Muscle layer of duodenum (tissue), 2 donors: Measurements from ENCODE around the gene PLXNA4.

ENCODE experiments used
- H3K27ac ChIP-seq: one replicate; pipeline ENCODE4 v1.7.0; 2013; ENCODE audit warnings: mild to moderate bottlenecking, low read length
- H3K27me3 ChIP-seq: one replicate; pipeline ENCODE4 v1.7.0; 2013; ENCODE audit warnings: low read depth, mild to moderate bottlenecking, control low read depth, low read length
- H3K36me3 ChIP-seq, 2 donors: one replicate each; pipeline ENCODE4 v1.7.0; 2013; ENCODE audit warnings: low read length in 2 of 2, control low read depth in 1 of 2, mild to moderate bottlenecking in 1 of 2; ENCODE audit not compliant: insufficient read depth in 2 of 2, control insufficient read depth in 1 of 2
- H3K4me1 ChIP-seq, 2 donors: one replicate each; pipeline ENCODE4 v1.7.0; 2013; ENCODE audit warnings: low read length in 2 of 2, mild to moderate bottlenecking in 2 of 2, control low read depth in 1 of 2, moderate library complexity in 1 of 2; ENCODE audit not compliant: insufficient read depth in 2 of 2, control insufficient read depth in 1 of 2
- H3K4me3 ChIP-seq, 2 donors: one replicate each; pipeline ENCODE4 v1.7.0; 2013; ENCODE audit warnings: low read length in 2 of 2, low read depth in 1 of 2, mild to moderate bottlenecking in 1 of 2
- H3K9me3 ChIP-seq, 2 donors: one replicate each; pipeline ENCODE4 v1.7.0; 2013; ENCODE audit warnings: low read length in 2 of 2, control low read depth in 1 of 2, mild to moderate bottlenecking in 1 of 2; ENCODE audit not compliant: control insufficient read depth in 1 of 2
- donor health status: healthy.

The PLXNA4 gene

DNA sequence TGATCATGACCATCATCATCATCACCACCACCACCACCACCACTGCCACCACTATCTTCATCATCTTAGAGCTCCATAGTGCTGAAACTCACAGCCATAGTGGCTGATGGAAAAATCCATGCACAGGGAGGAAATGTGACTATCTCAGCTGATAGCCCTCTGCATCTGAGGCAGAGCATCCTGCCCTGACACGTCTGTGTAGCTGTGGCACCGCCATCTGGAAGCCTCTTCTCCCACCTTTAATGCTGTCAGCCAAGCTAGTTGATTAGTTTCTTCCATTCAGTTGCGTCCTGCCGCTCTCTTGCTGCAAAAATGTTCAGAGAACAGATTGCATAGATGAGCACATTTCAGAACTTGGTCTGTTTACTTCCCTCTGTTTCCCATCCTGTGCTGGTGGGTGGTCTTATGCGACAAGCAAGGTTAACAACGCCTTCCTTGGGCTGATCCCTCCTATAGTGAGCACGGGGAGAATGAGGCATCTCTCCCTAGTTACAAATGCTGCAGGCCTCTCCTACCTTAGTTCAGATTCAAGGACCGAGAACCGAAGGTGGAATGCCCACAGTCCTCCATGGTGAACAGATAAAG lies 478.6 kb downstream of the PLXNA4 start:
- Histone ChIP-seq H3K36me3 (no peaks in the 10 kb centered on the region), H3K4me3 (no peak overlapping the region), H3K9me3 (no peaks in the 10 kb centered on the region), H3K27me3 (no peaks in the 10 kb centered on the region), H3K4me1 (no peaks in the 10 kb centered on the region), H3K27ac (no peak overlapping the region)

DNA sequence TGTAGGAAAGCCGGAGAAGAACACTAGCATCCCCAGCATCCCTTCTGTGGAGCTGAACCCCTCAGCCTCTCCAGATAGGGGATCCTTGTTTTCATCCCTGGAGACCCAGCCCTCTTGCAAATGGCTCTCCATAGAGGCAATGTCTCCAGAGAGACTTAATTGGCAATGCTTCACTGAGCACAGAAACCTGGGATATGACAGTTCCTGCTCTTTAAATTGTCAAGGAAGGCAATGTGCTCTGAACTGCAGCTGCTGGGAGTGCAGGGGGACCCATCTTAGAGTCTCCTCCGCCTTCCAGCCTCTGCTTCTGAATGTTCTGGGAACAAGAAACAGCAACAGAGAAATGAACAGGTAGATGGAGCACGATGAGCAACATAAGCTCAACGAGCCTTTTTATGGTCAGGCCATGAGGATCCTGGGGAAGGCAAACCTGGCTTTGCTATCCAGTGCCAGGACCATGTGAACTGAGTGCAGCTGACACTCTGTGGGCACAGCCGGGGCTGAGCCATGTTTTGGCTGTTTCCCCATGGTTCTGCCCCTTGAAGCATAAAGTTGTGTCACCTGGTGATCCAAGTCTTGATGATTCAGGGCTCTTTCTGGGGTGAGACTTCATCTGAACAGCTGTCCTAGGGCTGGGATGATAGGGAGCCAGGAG lies 481.0 kb downstream of the PLXNA4 start:
- Histone ChIP-seq H3K4me1 (no peaks in the 10 kb centered on the region), H3K27me3 (no peaks in the 10 kb centered on the region), H3K9me3 (no peaks in the 10 kb centered on the region), H3K4me3 (no peak overlapping the region), H3K27ac (no peak overlapping the region), H3K36me3 (no peaks in the 10 kb centered on the region)

DNA sequence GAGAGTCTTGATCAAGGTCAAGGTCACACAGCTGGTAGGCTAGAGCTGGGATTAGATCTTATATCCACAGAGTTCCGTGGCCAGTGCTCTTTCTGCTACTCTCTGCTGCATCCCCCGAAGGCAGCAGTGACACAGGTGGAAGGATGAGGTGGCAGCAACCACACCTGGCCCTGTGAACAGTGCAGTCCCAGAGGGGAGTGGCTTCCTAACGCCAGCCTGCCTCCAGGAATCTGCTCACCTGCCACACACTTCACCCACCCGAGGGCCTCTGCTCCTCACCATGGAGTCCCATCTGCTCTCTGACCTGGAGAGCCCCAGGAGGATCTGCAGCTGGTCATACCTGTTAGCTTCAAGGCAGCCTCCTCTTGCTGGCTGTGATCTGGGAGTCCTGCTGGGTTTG lies 484.2 kb downstream of the PLXNA4 start:
- H3K27ac ChIP-seq: no peak overlapping the region
- no peaks in the 10 kb centered on the region for H3K27me3 ChIP-seq
- H3K36me3 ChIP-seq: no peaks in the 10 kb centered on the region
- no peaks in the 10 kb centered on the region for H3K4me1 ChIP-seq
- H3K4me3 ChIP-seq: no peak overlapping the region
- no peaks in the 10 kb centered on the region for H3K9me3 ChIP-seq

DNA sequence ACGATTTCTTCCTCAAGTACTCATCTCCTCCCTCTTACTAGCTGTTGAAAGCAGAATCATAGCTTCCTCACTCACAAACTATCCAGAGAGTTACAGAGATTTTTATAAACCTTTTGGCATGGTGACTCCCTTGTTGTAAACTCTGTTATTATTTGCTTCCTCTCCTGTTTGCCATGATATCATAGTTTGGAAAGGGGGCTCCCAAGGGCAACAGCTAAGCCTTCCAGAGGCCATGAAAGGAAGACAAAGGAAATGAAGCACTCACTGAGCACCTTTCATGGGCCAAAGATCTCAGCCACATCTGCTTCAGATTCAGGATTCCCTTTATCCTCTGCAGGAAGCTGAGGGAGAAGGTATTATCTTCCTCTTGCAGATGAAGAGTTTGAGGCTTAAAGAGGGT lies 484.6 kb downstream of the PLXNA4 start:
- Histone ChIP-seq H3K36me3 (no peaks in the 10 kb centered on the region), H3K4me1 (no peaks in the 10 kb centered on the region), H3K27ac (no peak overlapping the region), H3K9me3 (no peaks in the 10 kb centered on the region), H3K4me3 (no peak overlapping the region), H3K27me3 (no peaks in the 10 kb centered on the region)

DNA sequence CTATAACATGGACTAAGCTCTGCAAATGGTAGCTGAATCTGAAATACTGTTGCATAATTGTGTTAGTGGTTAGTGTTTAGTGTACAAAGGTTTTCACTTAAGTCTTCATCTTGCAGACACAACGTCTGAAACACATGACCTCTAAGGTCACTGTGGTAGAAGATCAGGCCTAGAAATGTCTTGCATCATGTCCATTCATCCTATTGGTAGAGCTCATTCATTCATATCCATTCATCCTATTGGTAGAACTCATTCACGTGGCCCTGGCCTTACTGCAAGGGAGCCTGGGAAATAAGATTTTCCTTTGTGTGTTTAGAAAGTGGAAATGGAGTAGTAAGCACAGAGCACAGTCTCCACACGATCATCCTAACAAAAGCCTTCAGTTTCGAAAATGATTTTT lies 485.8 kb downstream of the PLXNA4 start:
- H3K27me3 ChIP-seq: no peaks in the 10 kb centered on the region
- no peaks in the 10 kb centered on the region for H3K36me3 ChIP-seq
- no peaks in the 10 kb centered on the region for H3K4me1 ChIP-seq
- no peaks in the 10 kb centered on the region for H3K9me3 ChIP-seq
- H3K4me3 ChIP-seq: no peak overlapping the region
- no peak overlapping the region for H3K27ac ChIP-seq

DNA sequence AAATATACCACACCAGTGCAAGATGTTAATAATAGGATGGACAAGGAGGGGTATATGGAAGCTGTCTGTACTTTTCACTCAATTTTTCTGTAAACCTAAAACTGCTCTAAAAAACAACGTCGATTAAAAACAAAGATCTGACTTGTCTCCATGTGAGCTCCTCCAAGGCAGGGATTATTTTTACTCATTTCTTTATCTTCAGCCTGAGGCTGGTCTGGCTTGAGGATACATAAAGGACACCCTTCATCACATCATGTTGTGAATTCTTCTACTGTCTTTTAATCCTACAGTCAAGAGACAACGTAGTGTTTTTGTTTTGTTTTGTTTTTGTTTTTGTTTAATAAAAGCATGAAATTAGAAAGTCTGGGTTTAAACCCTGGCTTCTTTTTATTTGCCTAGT lies 486.9 kb downstream of the PLXNA4 start:
- Histone ChIP-seq H3K4me3 (no peak overlapping the region), H3K9me3 (no peaks in the 10 kb centered on the region), H3K36me3 (no peaks in the 10 kb centered on the region), H3K27me3 (no peaks in the 10 kb centered on the region), H3K27ac (no peak overlapping the region), H3K4me1 (no peaks in the 10 kb centered on the region)

DNA sequence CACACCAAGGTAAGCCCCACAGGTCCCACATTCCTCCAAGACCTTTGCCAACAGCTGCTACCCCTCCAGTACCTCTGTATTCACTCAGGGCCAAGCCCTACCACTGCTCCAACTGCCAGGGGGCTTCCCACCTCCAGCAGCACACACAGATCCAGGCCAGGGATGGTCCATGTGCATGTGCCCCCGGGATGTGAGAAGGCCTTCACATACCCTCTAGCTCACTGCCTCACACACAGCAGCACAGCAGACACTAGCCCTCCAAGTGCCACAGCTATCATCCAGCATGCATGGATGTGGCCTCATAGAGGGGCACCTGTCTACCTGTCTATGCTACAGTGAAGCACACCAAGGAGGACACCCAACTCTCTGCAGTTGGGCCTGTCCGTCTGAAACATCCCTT lies 488.8 kb downstream of the PLXNA4 start:
- Histone ChIP-seq H3K27ac (no peak overlapping the region), H3K36me3 (no peaks in the 10 kb centered on the region), H3K4me1 (no peaks in the 10 kb centered on the region), H3K4me3 (no peak overlapping the region), H3K9me3 (no peaks in the 10 kb centered on the region), H3K27me3 (no peaks in the 10 kb centered on the region)

DNA sequence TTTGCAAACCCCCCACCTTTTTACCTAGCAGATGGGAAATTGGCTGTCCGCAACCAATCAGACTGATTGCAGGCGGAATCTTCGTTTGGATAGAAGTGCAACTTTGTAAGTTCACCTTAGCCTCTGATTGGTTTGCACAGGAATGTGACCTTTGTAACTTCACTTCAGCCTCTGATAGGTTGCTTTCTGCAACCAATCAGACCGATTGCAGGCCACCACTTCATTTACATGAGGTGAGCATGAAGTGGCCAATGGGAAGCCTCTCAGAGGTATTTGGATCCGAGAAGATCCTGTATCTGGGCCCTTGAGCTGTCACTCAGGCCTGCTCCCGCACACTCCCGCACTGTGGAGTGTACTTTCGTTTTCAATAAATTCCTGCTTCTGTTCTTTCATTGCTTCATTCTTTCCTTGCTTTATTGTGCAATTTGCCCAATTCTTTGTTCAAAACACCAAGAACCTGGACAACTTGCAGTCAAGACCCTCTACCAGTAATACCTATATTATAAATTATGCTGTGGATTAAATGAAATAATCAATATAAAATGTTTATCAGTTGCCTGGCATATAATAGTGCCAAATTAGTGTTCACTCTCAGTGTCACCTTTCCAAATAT lies 491.4 kb downstream of the PLXNA4 start:
- peaks cover 8 to 13% of the 10 kb centered on the region in 2 donors for H3K4me1 ChIP-seq
- H3K27ac ChIP-seq: no peak overlapping the region
- no peaks in the 10 kb centered on the region for H3K9me3 ChIP-seq
- H3K36me3 ChIP-seq: no peaks in the 10 kb centered on the region
- no peak overlapping the region for H3K4me3 ChIP-seq
- no peaks in the 10 kb centered on the region for H3K27me3 ChIP-seq

DNA sequence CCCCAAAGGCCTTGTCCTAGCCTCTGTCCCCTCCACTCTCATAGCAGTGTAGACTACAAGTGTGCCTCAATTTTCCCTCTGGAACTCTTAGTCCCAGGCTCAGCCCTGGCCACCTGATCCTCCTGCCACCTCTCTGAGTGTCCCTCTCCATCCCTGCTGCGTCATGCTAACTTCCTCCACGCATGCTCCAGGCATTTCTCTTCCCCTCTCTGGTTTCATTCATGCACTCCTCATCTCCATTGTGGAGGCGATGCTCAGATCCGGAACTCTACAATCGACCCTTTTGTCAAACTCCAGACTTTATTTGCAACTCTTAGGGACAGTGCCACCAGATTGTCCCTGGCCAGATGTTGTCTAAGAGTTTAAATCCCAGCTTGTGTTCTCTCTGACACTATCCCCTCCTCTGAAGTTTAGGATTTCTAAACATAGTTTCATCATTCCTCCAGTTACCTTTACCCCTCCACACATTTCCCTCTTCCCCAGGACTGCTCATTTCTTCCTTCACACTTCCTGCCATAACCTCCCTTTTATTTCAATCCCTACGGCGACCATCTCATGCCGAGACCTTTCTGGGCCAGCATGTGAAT lies 492.6 kb downstream of the PLXNA4 start:
- Histone ChIP-seq H3K4me1 (peaks cover 10 to 13% of the 10 kb centered on the region in 2 donors), H3K27ac (no peak overlapping the region)

DNA sequence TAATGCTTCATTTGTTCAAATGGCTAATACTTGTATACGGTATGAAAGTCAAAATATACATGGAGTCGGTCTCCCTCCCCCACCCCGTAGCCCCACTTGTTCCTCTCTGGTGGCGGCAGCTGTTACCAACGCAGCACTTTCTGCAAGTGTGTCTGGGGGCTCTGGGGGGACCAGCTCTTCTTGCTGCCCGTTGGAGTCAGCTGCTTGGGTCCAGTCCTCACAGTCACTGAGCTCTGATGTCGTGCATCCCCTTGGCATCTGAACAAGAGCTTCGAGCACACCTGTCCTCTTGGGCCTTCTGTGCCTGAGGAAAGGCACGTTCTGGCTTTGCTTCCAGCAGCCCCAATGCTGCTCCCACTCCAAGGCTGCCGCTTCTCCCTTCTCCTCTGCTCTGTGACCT lies 493.1 kb downstream of the PLXNA4 start:
- H3K27me3 ChIP-seq: no peaks in the 10 kb centered on the region
- no peak overlapping the region for H3K27ac ChIP-seq
- H3K4me1 ChIP-seq: peaks cover 10 to 17% of the 10 kb centered on the region in 2 donors
- H3K9me3 ChIP-seq: no peaks in the 10 kb centered on the region
- no peak overlapping the region for H3K4me3 ChIP-seq
- no peaks in the 10 kb centered on the region for H3K36me3 ChIP-seq

More for the DNA sequence above, 492.6 kb downstream of the PLXNA4 start:
- Histone ChIP-seq H3K9me3 (no peaks in the 10 kb centered on the region), H3K36me3 (no peaks in the 10 kb centered on the region), H3K27me3 (no peaks in the 10 kb centered on the region), H3K4me3 (no peak overlapping the region)

DNA sequence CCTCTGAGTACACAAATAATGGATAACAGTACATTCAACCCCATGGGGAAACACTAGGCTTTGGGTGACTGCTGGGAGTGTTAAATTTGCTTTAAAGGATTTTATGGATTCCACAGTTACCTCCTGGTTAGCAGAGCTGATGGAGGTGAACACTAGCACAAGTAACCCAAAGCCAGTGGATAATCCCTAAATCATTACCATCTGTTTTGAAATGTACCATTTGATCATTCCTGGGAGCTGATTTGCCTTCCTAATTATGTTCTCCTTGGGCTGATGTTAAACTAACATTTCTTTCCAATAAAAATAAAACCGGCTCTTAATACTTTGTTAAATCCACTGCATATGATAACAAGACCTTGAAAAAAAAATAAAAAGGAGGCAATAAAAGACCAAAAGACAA lies 493.9 kb downstream of the PLXNA4 start:
- Histone ChIP-seq H3K4me3 (no peak overlapping the region), H3K27ac (no peak overlapping the region), H3K36me3 (no peaks in the 10 kb centered on the region), H3K27me3 (no peaks in the 10 kb centered on the region), H3K4me1 (peaks cover 10 to 17% of the 10 kb centered on the region in 2 donors), H3K9me3 (no peaks in the 10 kb centered on the region)
